CD4-positive, alpha-beta memory T cell (primary cell): Measurements from ENCODE around the gene CHST11. TPM values are rescaled to one million over a fixed set of nuclear protein-coding genes. Genes with fewer than 3 reads are reported as not detected.
A peak's percentile ranks its signal among the peaks of the same experiment; 100 is the strongest.

Experiments
- CTCF ChIA-PET: fragments of 350-600 bp; sonication (Branson Sonifier 250); formaldehyde crosslinking; loops from one replicate; lab custom pipeline; 2021; ENCODE audit warnings: inconsistent platforms; ENCODE audit not compliant: partially characterized antibody; lab: Charles Lee
- POLR2A ChIA-PET: fragments of 350-600 bp; sonication (Branson Sonifier 250); formaldehyde crosslinking; loops from one replicate; lab custom pipeline; 2021; ENCODE audit not compliant: partially characterized antibody; lab: Charles Lee
- DNase-seq, 5 donors: peaks; one replicate each; pipeline versions ENCODE4 v3.0.0 to v3.0.0-alpha.2; 2020 to 2022; ENCODE audit warnings: mixed read lengths in 1 of 5
- H3K27ac ChIP-seq: one replicate; pipeline ENCODE4 v1.7.0; 2013; ENCODE audit warnings: low read depth, low read length
- H3K27me3 ChIP-seq: 2 replicates; pipeline ENCODE4 v1.7.0; 2013; ENCODE audit warnings: mild to moderate bottlenecking, low read length, moderate library complexity; ENCODE audit not compliant: insufficient read depth
- H3K36me3 ChIP-seq: 2 replicates; pipeline ENCODE4 v1.7.0; 2013; ENCODE audit warnings: mild to moderate bottlenecking, low read length, moderate library complexity; ENCODE audit not compliant: insufficient read depth
- H3K4me1 ChIP-seq: 2 replicates; pipeline ENCODE4 v1.7.0; 2013; ENCODE audit warnings: mild to moderate bottlenecking, low read length, moderate library complexity; ENCODE audit not compliant: insufficient read depth
- H3K4me3 ChIP-seq, 2 donors: one replicate each; pipeline ENCODE4 v1.7.0; 2013; ENCODE audit warnings: low read length in 2 of 2, mild to moderate bottlenecking in 1 of 2
- H3K9me3 ChIP-seq, 2 donors: one replicate each; pipeline ENCODE4 v1.7.0; 2013; ENCODE audit warnings: low read length in 2 of 2, control low read depth in 1 of 2; ENCODE audit not compliant: control insufficient read depth in 1 of 2
- H3K27ac Mint-ChIP-seq, 7 donors: one replicate each; pipeline ENCODE4 v1.8.0; 2020 to 2021; ENCODE audit warnings: mixed read lengths in 7 of 7, mild to moderate bottlenecking in 6 of 7, inconsistent platforms in 3 of 7, moderate library complexity in 3 of 7
- H3K27me3 Mint-ChIP-seq, 2 donors: one replicate each; pipeline ENCODE4 v1.8.0; 2020 to 2021; ENCODE audit warnings: mixed read lengths in 2 of 2
- H3K36me3 Mint-ChIP-seq, 2 donors: one replicate each; pipeline ENCODE4 v1.8.0; 2020 to 2021; ENCODE audit warnings: mixed read lengths in 2 of 2, inconsistent platforms in 1 of 2, mild to moderate bottlenecking in 1 of 2
- H3K4me1 Mint-ChIP-seq, 4 donors: one replicate each; pipeline ENCODE4 v1.8.0; 2020 to 2021; ENCODE audit warnings: mixed read lengths in 4 of 4, mild to moderate bottlenecking in 1 of 4
- H3K4me3 Mint-ChIP-seq, 8 donors: one replicate each; pipeline ENCODE4 v1.8.0; 2020 to 2021; ENCODE audit warnings: mixed read lengths in 8 of 8, mild to moderate bottlenecking in 7 of 8, moderate library complexity in 6 of 8, inconsistent platforms in 3 of 8
- H3K9me3 Mint-ChIP-seq, 8 donors: one replicate each; pipeline ENCODE4 v1.8.0; 2020 to 2021; ENCODE audit warnings: mixed read lengths in 8 of 8, mild to moderate bottlenecking in 5 of 8, inconsistent platforms in 3 of 8, moderate library complexity in 1 of 8
- intact Hi-C: fragments of 100-400 bp; cut with micrococcal nuclease; formaldehyde crosslinking; loops from one replicate; pipeline ENCODE4 v1.15.1; 2023
- polyA plus RNA-seq, 2 donors: library from polyadenylated mRNA; unstranded; fragments of 300-500 nt; fragmentation: Illumina TruSeq; gene quantifications; one replicate each; pipeline ENCODE4 v1.2.3, GENCODE V29; 2021
- total RNA-seq, 2 experiments: library from RNA; stranded (reverse); gene quantifications; one replicate each; pipeline ENCODE4 v1.2.3, GENCODE V29; 2021

The CHST11 gene
- total RNA-seq (10 to 100 TPM; 55.1 to 55.8 TPM), polyA plus RNA-seq (10 to 100 TPM; 63.8 to 64.6 TPM)

DNA sequence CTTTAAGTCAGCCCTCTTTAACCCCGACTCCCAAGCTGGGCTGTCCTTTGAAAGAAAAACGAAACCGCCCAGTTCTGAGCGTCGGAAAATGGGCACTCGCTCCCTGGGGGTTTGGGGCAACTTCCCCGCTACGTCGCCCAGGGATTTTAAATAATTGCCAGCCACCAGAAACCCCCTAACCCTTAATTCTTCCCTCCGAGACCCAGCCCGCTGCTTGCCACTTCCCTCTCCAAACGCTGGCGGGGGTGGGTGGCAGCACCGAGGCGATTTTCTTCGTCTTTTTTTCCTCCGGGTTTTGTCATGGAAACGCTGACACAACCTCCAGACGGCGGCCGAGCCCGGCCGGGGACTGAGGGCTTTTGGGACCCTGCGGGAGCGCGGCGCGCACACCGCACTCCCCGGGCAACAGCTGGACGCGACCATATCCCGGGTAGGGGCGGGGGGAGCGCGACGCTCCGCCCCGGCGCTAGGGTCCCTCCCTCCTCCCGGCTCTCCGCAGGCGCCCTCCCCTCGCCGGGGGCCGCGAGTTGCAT lies at the start of gene CHST11:
Gene CHST11 (plus strand): TSS at position 532 of the 533 bp plus-strand sequence.
- intact Hi-C loops: loop anchor here (1.0 to 5.0 kb wide), 13 partner anchors 28 to 651 kb away; partner anchors contain the start of genes SLC41A2 and WASHC4
- ChIA-PET CTCF (interaction anchor here (0.9 to 3.9 kb wide), 20 partner anchors 22 to 597 kb away, joined by 3 to 21 read pairs (median 4); no protein-coding TSS in a partner anchor), POLR2A (interaction anchor here (0.9 to 6.6 kb wide), 16 partner anchors 9 to 264 kb away, joined by 3 to 172 read pairs (median 12); no protein-coding TSS in a partner anchor)
- Mint-ChIP-seq H3K36me3 (peaks cover 0 to 21% of the 10 kb centered on the region in 2 donors), H3K27me3 (no peaks in the 10 kb centered on the region), H3K4me1 (peaks cover 28 to 66% (median 39%) of the 10 kb centered on the region in 4 donors), H3K4me3 (peak within 1 kb of the TSS; percentile 98 to 100 (median 99)), H3K9me3 (no peaks in the 10 kb centered on the region), H3K27ac (peak within 1 kb of the TSS; percentile 85 to 98 (median 96))
- Histone ChIP-seq H3K27me3 (no peaks in the 10 kb centered on the region), H3K9me3 (no peaks in the 10 kb centered on the region), H3K4me1 (peaks cover 34% of the 10 kb centered on the region), H3K36me3 (no peaks in the 10 kb centered on the region), H3K4me3 (peak within 1 kb of the TSS; percentile 72 to 99), H3K27ac (peak within 1 kb of the TSS; percentile 83)
- DNase-seq: peak; percentile 66 to 85 (median 70)

DNA sequence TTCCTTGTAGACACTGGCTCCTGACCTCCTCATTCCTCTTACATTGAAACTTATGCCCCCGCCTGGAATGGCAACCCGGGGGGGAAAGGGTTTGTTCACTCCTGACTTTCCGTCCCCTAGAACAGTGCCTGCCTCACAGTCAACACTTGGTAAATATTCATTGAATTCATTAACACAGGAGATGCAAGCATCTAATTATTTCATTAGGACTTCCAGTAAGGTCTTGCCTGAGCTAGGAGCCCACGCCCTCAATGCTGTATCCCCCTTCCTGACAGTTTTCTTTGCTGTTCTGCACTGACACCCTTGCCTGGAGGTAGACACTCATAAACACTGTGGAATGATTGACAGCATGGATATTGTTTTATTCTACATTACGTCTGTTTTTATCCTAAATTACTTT lies 49.3 kb upstream of the CHST11 start:
- Mint-ChIP-seq H3K9me3 (no peaks in the 10 kb centered on the region), H3K4me3 (no peak overlapping the region), H3K4me1 (no peaks in the 10 kb centered on the region), H3K27me3 (no peaks in the 10 kb centered on the region), H3K27ac (no peak overlapping the region), H3K36me3 (no peaks in the 10 kb centered on the region)
- intact Hi-C loops: no loop called here
- Histone ChIP-seq H3K4me3 (no peak overlapping the region), H3K36me3 (no peaks in the 10 kb centered on the region), H3K4me1 (no peaks in the 10 kb centered on the region), H3K27me3 (no peaks in the 10 kb centered on the region), H3K27ac (no peak overlapping the region), H3K9me3 (no peaks in the 10 kb centered on the region)
- CTCF ChIA-PET: no interaction called here
- no peak for DNase-seq
- POLR2A ChIA-PET: no interaction called here

DNA sequence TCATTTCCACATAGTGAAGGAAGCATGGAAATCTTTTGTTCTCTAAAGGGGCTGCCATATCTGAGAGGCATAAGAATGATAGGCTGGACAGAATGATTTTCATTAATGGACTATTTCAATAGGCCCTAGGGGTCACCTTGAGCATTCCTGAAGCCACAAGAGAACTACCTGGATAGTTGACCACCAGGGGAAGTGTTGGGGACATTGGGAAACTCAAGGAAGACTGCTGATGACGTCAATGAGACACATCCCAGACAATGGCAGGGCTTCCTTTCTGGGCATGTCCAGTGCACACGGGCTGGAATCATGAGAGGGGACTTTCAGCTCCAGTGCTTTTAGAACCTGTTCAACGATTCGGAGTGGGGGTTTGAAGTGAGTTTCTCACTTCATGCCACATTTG lies 48.8 kb upstream of the CHST11 start:
- ChIA-PET POLR2A (no interaction called here), CTCF (no interaction called here)
- H3K4me3 Mint-ChIP-seq: no peak overlapping the region
- H3K9me3 Mint-ChIP-seq: no peaks in the 10 kb centered on the region
- no peaks in the 10 kb centered on the region for H3K36me3 Mint-ChIP-seq
- no peaks in the 10 kb centered on the region for H3K9me3 ChIP-seq
- H3K27ac ChIP-seq: no peak overlapping the region
- H3K27ac Mint-ChIP-seq: no peak overlapping the region
- H3K4me1 ChIP-seq: no peaks in the 10 kb centered on the region
- H3K4me3 ChIP-seq: no peak overlapping the region
- intact Hi-C loops: no loop called here
- H3K27me3 Mint-ChIP-seq: peaks cover 2% of the 10 kb centered on the region in 2 donors
- H3K27me3 ChIP-seq: no peaks in the 10 kb centered on the region
- DNase-seq: no peak
- H3K4me1 Mint-ChIP-seq: no peaks in the 10 kb centered on the region
- no peaks in the 10 kb centered on the region for H3K36me3 ChIP-seq

DNA sequence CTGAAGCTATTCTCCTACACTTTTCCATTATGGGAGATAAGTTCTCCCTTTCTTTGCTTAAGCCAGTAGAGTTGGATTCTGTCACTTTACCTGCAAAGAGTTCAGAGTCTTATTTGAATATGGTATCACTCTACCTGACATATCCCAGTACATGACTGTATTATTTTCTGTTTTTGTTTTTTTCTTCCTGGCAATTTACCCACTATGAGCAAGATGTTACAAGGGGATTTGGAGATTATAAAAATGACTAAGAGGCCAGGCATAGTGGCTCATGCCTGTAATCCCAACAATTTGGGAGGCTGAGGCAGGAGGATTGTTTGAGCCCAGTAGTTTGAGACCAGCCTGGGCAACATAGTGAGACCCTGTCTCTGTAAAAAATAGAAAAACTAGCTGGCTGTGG lies 46.4 kb upstream of the CHST11 start:
- Histone ChIP-seq H3K4me3 (no peak overlapping the region), H3K36me3 (no peaks in the 10 kb centered on the region), H3K9me3 (no peaks in the 10 kb centered on the region), H3K27me3 (no peaks in the 10 kb centered on the region), H3K27ac (no peak overlapping the region), H3K4me1 (no peaks in the 10 kb centered on the region)
- Mint-ChIP-seq H3K36me3 (no peaks in the 10 kb centered on the region), H3K9me3 (no peaks in the 10 kb centered on the region), H3K4me3 (no peak overlapping the region), H3K4me1 (no peaks in the 10 kb centered on the region), H3K27ac (no peak overlapping the region), H3K27me3 (peaks cover 2% of the 10 kb centered on the region in 2 donors)
- DNase-seq: no peak
- intact Hi-C loops: no loop called here
- POLR2A ChIA-PET: no interaction called here
- CTCF ChIA-PET: no interaction called here

DNA sequence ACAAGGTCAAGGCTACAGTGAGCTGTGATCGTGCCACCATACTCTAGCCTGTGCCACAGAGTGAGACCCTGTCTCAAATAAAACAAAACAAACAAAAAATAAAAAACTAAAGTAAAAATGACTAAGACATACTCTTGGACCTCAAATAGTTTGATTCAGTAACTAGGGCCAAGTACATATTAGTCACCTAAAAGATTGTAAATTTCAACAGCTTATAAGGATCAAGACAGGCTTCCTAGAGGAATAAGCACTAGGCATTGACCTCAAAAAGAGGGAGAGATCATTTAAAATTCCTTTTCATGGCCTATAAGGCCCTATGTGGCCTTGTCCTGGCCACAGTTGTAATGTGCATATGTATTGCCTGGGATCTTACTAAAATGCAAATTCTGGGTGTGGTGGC lies 46.0 kb upstream of the CHST11 start:
- H3K4me3 Mint-ChIP-seq: no peak overlapping the region
- no peak overlapping the region for H3K27ac Mint-ChIP-seq
- ChIA-PET CTCF (no interaction called here), POLR2A (interaction anchor here (0.5 kb wide), 1 partner anchor 246 kb away, joined by 3 read pairs; no protein-coding TSS in a partner anchor)
- intact Hi-C loops: no loop called here
- DNase-seq: no peak
- Histone ChIP-seq H3K36me3 (no peaks in the 10 kb centered on the region), H3K4me3 (no peak overlapping the region), H3K27me3 (no peaks in the 10 kb centered on the region), H3K9me3 (no peaks in the 10 kb centered on the region), H3K4me1 (no peaks in the 10 kb centered on the region), H3K27ac (no peak overlapping the region)
- no peaks in the 10 kb centered on the region for H3K36me3 Mint-ChIP-seq
- H3K27me3 Mint-ChIP-seq: peaks cover 2% of the 10 kb centered on the region in 2 donors
- no peaks in the 10 kb centered on the region for H3K4me1 Mint-ChIP-seq
- no peaks in the 10 kb centered on the region for H3K9me3 Mint-ChIP-seq

DNA sequence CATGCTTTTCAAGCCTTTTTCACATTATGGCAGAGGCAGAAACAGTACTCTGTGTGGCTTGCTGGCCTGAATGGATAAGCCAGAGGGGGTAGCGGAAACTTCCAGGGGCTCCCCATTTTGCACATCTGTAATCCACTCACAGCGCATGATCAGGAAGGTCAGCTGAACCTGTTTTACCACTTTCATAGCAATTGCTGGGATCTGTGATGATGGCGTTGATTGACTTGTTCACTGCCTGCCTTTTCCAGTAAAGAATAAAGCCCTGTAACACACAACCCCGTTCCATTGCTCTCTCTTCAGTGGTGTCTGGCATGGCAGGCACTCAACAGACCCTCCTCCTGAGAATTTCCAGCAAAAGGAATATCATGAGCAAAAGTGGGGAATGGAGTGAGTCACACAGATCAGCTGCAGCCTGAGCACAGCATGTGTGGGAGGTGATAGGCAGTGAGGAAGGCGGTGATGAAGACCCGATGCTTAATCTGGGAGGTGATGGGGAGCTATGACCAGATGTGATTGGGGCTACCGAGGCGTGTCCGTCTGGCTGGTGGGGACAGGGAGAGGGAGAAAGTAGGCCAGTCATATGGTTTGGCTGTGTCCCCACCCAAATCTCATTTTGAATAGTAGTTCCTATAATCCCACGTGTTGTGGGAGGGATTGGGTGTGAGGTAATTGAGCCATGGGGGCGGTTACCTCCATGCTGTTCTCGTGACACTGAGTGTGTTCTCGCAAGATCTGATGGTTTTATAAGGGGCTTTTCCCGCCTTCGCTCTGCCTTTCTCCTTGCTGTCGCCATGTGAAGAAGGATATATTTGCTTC lies 44.7 kb upstream of the CHST11 start:
- Mint-ChIP-seq H3K4me1 (no peaks in the 10 kb centered on the region), H3K27ac (peak overlapping the region in 1 of 7 donors; percentile 48), H3K36me3 (no peaks in the 10 kb centered on the region), H3K9me3 (no peaks in the 10 kb centered on the region), H3K4me3 (peak overlapping the region in 1 of 8 donors; percentile 68), H3K27me3 (peaks cover 2% of the 10 kb centered on the region in 2 donors)
- no peak overlapping the region for H3K4me3 ChIP-seq
- no peak overlapping the region for H3K27ac ChIP-seq
- no peak for DNase-seq
- CTCF ChIA-PET: no interaction called here
- H3K27me3 ChIP-seq: no peaks in the 10 kb centered on the region
- no peaks in the 10 kb centered on the region for H3K9me3 ChIP-seq
- H3K4me1 ChIP-seq: no peaks in the 10 kb centered on the region
- no peaks in the 10 kb centered on the region for H3K36me3 ChIP-seq
- intact Hi-C loops: no loop called here
- POLR2A ChIA-PET: no interaction called here

DNA sequence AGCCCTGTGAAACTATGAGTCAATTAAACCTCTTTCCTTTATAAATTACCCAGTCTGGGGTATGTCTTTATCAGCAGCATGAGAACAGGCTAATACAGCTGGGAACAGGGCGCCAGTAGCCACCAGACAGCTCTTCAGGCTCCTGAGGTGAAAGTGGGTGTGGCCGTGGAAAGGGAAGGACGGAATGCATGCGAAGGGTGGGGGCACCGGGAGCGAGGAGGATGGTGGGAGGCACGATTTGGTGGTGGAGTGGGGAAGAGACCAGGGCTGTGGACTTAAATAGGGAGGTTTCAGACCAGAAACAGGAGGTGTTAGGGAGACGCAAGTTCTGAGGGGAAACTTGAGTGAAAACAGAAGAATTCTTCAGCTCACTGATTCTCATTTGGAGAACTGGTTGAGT lies 44.1 kb upstream of the CHST11 start:
- no peaks in the 10 kb centered on the region for H3K9me3 Mint-ChIP-seq

More for the DNA sequence above, 44.1 kb upstream of the CHST11 start:
- DNase-seq: no peak
- Histone ChIP-seq H3K27ac (no peak overlapping the region), H3K36me3 (no peaks in the 10 kb centered on the region), H3K27me3 (no peaks in the 10 kb centered on the region), H3K9me3 (no peaks in the 10 kb centered on the region), H3K4me3 (no peak overlapping the region), H3K4me1 (no peaks in the 10 kb centered on the region)
- no peaks in the 10 kb centered on the region for H3K36me3 Mint-ChIP-seq
- ChIA-PET CTCF (no interaction called here), POLR2A (no interaction called here)
- peak overlapping the region in 1 of 8 donors; percentile 37 for H3K4me3 Mint-ChIP-seq
- no peaks in the 10 kb centered on the region for H3K4me1 Mint-ChIP-seq
- H3K27me3 Mint-ChIP-seq: peaks cover 2% of the 10 kb centered on the region in 2 donors
- H3K27ac Mint-ChIP-seq: no peak overlapping the region
- intact Hi-C loops: no loop called here
